ENCODE measurements around the gene SORCS2. TPM values are rescaled to one million over a fixed set of nuclear protein-coding genes. Genes with fewer than 3 reads are reported as not detected.
"Not testable (repeated sequence)": the region's sequence is repeated elsewhere in the genome, so short reads cannot be mapped to it uniquely, and the experiment has no call there.

SORCS2 gene
- polyA plus RNA-seq, 1 donor from 2014 or later: not detected

GRCh38 chr4:7156328-7156727 lies 36.0 kb upstream of the SORCS2 start:
- Mint-ChIP-seq H3K4me3 (no peak overlapping the region), H3K27ac (no peak overlapping the region), H3K9me3 (peaks cover 0 to 2% (median 0%) of the 10 kb centered on the region in 3 donors), H3K27me3 (peaks cover 16% of the 10 kb centered on the region), H3K36me3 (no peaks in the 10 kb centered on the region), H3K4me1 (no peaks in the 10 kb centered on the region)

- H3K4me1 Mint-ChIP-seq: no peaks in the 10 kb centered on the region
- H3K9me3 Mint-ChIP-seq: peaks cover 0 to 2% (median 0%) of the 10 kb centered on the region in 3 donors
- no peak overlapping the region for H3K4me3 Mint-ChIP-seq
- no peak overlapping the region for H3K27ac Mint-ChIP-seq
- peaks cover 16% of the 10 kb centered on the region for H3K27me3 Mint-ChIP-seq
- H3K36me3 Mint-ChIP-seq: no peaks in the 10 kb centered on the region
Observed at GRCh38 chr4:7156761-7157488, 35.4 kb upstream of the SORCS2 start.

- peaks cover 0 to 2% (median 0%) of the 10 kb centered on the region in 3 donors for H3K9me3 Mint-ChIP-seq
- no peak overlapping the region for H3K27ac Mint-ChIP-seq
- H3K27me3 Mint-ChIP-seq: peaks cover 17% of the 10 kb centered on the region
- H3K36me3 Mint-ChIP-seq: no peaks in the 10 kb centered on the region
- no peaks in the 10 kb centered on the region for H3K4me1 Mint-ChIP-seq
- H3K4me3 Mint-ChIP-seq: no peak overlapping the region
Observed at GRCh38 chr4:7157666-7158065, 34.7 kb upstream of the SORCS2 start.

GRCh38 chr4:7158081-7158750 lies 34.1 kb upstream of the SORCS2 start:
- Mint-ChIP-seq H3K27ac (no peak overlapping the region), H3K4me1 (no peaks in the 10 kb centered on the region), H3K9me3 (no peaks in the 10 kb centered on the region), H3K4me3 (no peak overlapping the region), H3K27me3 (peaks cover 17% of the 10 kb centered on the region), H3K36me3 (no peaks in the 10 kb centered on the region)

- Mint-ChIP-seq H3K27me3 (peaks cover 13% of the 10 kb centered on the region), H3K36me3 (no peaks in the 10 kb centered on the region), H3K4me3 (no peak overlapping the region), H3K4me1 (no peaks in the 10 kb centered on the region), H3K27ac (no peak overlapping the region), H3K9me3 (no peaks in the 10 kb centered on the region)
Observed at GRCh38 chr4:7158991-7159390, 33.3 kb upstream of the SORCS2 start.

GRCh38 chr4:7159923-7160322 lies 32.4 kb upstream of the SORCS2 start:
- Mint-ChIP-seq H3K9me3 (no peaks in the 10 kb centered on the region), H3K36me3 (peaks cover 1% of the 10 kb centered on the region), H3K4me3 (no peak overlapping the region), H3K27ac (no peak overlapping the region), H3K27me3 (peaks cover 11% of the 10 kb centered on the region), H3K4me1 (no peaks in the 10 kb centered on the region)

GRCh38 chr4:7160439-7160838 lies 31.9 kb upstream of the SORCS2 start:
- Mint-ChIP-seq H3K27me3 (peaks cover 9% of the 10 kb centered on the region), H3K4me3 (no peak overlapping the region)

GRCh38 chr4:7160951-7161440 lies 31.3 kb upstream of the SORCS2 start:
- no peaks in the 10 kb centered on the region for H3K9me3 Mint-ChIP-seq
- no peak overlapping the region for H3K4me3 Mint-ChIP-seq
- H3K36me3 Mint-ChIP-seq: peaks cover 1% of the 10 kb centered on the region
- peaks cover 8% of the 10 kb centered on the region for H3K27me3 Mint-ChIP-seq
- H3K27ac Mint-ChIP-seq: no peak overlapping the region
- H3K4me1 Mint-ChIP-seq: no peaks in the 10 kb centered on the region

More at GRCh38 chr4:7160439-7160838, 31.9 kb upstream of the SORCS2 start:
- Mint-ChIP-seq H3K9me3 (no peaks in the 10 kb centered on the region), H3K36me3 (peaks cover 1% of the 10 kb centered on the region), H3K27ac (no peak overlapping the region), H3K4me1 (no peaks in the 10 kb centered on the region)

- Mint-ChIP-seq H3K27me3 (peaks cover 4% of the 10 kb centered on the region), H3K4me1 (no peaks in the 10 kb centered on the region), H3K9me3 (no peaks in the 10 kb centered on the region), H3K36me3 (peaks cover 1% of the 10 kb centered on the region), H3K4me3 (no peak overlapping the region), H3K27ac (no peak overlapping the region)
Observed at GRCh38 chr4:7161721-7162214, 30.6 kb upstream of the SORCS2 start.

GRCh38 chr4:7165056-7165873 lies 27.1 kb upstream of the SORCS2 start:
- H3K9me3 Mint-ChIP-seq, H3K27me3 Mint-ChIP-seq, H3K27ac Mint-ChIP-seq, H3K4me1 Mint-ChIP-seq, H3K4me3 Mint-ChIP-seq, H3K36me3 Mint-ChIP-seq: not testable (repeated sequence)

GRCh38 chr4:7165874-7166201 lies 26.5 kb upstream of the SORCS2 start:
- Mint-ChIP-seq H3K4me3 (no peak overlapping the region), H3K36me3 (peaks cover 1% of the 10 kb centered on the region), H3K27ac (no peak overlapping the region), H3K27me3 (peaks cover 1% of the 10 kb centered on the region), H3K4me1 (peaks cover 0 to 6% (median 6%) of the 10 kb centered on the region in 3 donors), H3K9me3 (no peaks in the 10 kb centered on the region)

- peaks cover 0 to 6% (median 6%) of the 10 kb centered on the region in 3 donors for H3K4me1 Mint-ChIP-seq
- no peak overlapping the region for H3K4me3 Mint-ChIP-seq
- H3K27ac Mint-ChIP-seq: no peak overlapping the region
- peaks cover 1% of the 10 kb centered on the region for H3K27me3 Mint-ChIP-seq
- H3K36me3 Mint-ChIP-seq: peaks cover 1% of the 10 kb centered on the region
- H3K9me3 Mint-ChIP-seq: no peaks in the 10 kb centered on the region
Observed at GRCh38 chr4:7166237-7166636, 26.1 kb upstream of the SORCS2 start.

- H3K27ac Mint-ChIP-seq: no peak overlapping the region
- H3K36me3 Mint-ChIP-seq: peaks cover 1% of the 10 kb centered on the region
- H3K4me1 Mint-ChIP-seq: peaks cover 0 to 6% (median 6%) of the 10 kb centered on the region in 3 donors
- H3K27me3 Mint-ChIP-seq: no peaks in the 10 kb centered on the region
- H3K9me3 Mint-ChIP-seq: no peaks in the 10 kb centered on the region
- no peak overlapping the region for H3K4me3 Mint-ChIP-seq
Observed at GRCh38 chr4:7166981-7167700, 25.2 kb upstream of the SORCS2 start.

- H3K27me3 Mint-ChIP-seq: no peaks in the 10 kb centered on the region
- H3K9me3 Mint-ChIP-seq: no peaks in the 10 kb centered on the region
- H3K27ac Mint-ChIP-seq: no peak overlapping the region
- peaks cover 1% of the 10 kb centered on the region for H3K36me3 Mint-ChIP-seq
- H3K4me3 Mint-ChIP-seq: no peak overlapping the region
- peaks cover 0 to 6% (median 6%) of the 10 kb centered on the region in 3 donors for H3K4me1 Mint-ChIP-seq
Observed at GRCh38 chr4:7167706-7168105, 24.6 kb upstream of the SORCS2 start.
